Measurements from ENCODE around the gene AGO4.
"Not testable (repeated sequence)": the region's sequence is repeated elsewhere in the genome, so short reads cannot be mapped to it uniquely, and the experiment has no call there.

Gene AGO4

DNA sequence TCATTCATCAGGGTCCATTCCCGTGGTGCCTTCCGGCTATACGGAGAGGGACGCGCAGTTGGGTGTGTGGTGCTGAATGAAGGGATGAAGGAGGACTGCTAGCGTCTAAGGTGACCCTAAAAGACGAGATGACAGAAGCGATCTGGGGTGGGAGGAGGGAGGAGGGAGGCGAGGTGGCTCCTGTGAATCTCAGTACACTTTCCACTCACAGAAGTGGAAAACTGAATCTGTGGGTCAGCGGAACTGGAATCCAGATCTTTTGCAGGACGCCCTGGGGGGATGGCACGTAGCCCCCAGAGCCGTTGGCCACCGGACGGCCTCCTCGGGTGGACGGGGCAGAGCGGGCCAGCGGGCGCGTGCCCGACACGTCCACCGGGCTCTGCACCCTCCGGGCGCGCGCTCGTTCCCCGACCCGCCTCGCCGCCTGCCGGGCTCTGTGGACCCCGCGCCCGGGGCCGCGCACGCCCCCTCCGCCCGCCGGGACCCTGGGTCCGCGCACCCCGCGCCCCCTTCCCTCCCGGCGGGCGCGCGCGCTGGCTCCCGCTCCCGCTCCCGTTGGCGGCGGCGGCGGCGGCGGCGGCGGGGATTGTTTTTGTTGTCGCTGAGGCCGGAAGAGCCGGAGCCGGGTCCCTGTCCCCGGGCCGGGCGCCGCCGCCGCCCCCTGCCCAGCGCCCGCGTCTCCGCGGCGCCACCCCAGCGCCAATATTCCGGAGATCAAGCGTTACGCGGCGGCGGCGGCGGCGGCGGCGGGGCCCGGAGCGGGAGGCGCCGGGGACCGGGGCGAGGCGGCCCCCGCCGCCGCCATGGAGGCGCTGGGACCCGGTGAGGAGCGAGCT lies at the start of gene AGO4:
Gene AGO4, plus strand, starts transcription at position 403 of the 836 bp plus-strand sequence. Its CDS starts 401 bp downstream, at position 804.
- no peak for DNase-seq

DNA sequence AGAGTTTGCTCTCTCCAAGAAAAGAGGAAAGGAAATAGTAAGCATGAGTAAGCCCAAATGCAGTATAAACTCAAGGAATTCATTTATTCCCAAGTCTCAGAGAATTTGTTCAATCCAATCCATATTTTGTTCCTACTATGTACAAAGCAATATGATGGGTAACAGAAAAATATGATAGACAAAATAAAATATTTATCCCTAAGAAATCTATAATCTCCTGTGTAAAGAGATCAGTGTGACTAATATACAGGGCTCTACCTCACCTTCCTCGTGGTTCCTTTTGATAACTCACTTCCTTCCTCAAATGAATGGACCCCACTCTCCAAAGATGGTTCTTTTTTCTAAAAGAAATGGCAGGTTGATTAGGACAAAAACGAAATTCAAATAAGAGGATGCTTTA lies 45.7 kb upstream of the AGO4 start:
- DNase-seq, result no peak

DNA sequence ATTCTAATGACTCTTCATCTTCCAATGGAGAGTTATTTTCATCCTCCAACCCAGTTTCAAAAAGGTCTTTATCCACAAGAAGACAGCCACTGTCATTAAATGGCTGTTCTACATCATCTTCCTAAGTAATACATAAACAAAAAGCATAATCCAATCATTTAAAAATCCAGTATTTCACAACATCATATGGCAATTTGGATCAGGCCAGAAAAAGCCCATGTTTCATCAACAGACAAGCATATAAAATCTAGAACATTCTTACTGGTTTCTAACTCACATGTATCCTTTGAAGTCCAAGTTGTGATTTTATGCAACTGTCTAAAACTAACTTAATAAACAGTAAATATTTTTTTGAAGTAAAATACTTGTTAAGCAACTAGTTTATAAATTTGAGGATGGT lies 44.6 kb upstream of the AGO4 start:
- no peak for DNase-seq

DNA sequence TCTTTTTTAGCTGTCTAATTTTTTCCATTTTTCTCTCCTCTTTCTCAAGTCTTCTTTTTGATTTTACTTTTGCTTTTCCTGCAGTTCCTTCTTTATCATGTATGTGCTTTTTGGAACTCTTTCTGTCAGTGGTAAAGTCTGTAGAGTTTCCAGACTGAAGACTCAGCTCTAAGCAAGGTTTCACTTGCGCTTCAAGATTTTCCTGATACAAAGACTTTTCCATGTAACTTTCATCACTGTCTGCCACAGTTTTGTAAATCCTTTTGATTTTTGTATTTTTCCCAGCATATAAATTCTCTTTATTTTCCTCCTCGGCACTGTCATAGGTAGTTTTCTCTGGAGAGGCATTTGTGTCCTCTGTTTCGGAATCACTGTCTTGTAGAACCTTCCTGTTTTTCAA lies 43.5 kb upstream of the AGO4 start:
- no peak for DNase-seq

DNA sequence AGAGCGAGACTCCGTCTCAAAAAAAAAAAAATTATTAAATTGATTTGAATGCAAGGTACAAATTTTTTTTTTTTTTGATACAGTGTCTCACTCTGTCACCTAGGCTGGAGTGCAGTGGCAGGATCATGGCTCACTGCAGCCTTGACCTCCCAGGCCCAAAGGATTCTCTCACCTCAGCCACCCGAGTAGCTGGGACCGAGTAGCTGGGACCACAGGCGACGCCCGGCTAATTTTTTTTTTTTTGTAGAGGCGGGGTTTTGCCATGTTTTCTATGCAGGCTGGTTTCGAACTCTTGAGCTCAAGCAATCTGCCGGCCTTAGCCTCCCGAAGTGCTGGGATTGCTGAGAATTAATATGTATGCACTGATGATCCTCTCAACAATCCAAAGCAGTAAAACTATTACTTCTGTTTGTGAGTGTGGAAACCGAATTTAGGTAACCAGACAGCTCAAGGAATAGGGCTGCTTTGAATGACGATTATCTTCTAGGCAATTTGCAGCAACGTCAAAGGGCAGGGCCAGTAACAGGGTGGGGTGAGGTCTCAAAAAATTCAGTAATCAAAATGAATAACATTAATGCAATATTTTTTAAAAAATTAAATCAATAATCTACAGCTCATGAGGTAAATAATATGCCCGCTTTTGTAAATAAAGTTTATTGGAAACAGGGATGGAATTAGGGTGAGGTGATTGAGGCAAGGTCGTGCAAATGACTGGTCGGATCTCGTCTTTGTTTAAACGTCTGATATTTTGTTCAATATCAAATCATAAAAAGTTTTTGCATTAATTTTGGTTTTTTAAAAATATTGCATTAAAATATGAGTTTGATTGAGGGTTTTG lies 39.2 kb upstream of the AGO4 start:
- no peak for DNase-seq

DNA sequence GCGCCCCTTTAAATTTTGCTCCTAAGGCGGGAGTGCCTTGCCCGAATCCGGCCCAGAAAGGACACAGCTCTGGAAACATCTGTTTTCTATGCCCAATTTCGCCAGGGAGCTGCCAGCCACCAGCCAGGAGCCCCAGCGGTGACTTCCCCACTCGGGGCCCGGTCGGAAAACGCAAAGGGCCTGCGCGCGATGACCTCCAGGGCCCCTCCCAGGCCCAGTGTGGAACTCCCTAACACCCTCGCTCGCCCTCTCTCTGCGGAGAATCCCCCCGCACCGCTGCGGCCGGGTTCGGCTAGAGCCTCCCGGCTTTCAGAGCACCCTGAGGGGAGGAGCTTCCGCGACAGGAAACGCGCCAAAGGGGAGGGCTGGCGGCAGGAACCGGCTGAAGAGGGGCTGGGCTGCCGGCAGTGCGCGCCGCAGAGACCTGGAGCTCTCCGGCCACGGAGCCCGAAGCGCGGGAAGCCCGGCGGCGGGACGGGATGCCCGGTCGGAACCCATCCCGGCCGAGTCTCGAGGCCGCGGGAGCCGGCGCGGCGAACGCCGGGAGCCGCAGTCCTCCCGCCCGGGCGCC lies 38.5 kb upstream of the AGO4 start:
- peak; percentile 42 for DNase-seq

DNA sequence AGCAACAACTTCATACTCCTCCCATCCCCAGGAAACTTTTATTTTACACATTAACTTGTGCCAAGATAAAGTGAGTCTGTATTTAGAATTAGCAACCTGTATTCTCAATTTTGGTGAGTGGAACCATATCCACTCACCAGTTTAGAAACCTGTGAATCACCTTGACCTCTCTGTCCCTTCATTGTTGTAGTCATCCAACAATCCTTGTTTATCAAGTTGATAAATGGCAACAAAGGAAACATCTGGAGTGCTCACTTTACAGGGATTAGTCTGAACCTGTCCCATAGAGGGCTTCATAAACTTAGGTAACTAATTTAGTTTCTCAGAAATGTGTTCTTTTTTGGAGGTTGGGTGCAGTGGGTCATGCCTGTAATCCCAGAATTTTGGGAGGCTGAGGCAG lies 34.1 kb upstream of the AGO4 start:
- DNase-seq, result no peak

DNA sequence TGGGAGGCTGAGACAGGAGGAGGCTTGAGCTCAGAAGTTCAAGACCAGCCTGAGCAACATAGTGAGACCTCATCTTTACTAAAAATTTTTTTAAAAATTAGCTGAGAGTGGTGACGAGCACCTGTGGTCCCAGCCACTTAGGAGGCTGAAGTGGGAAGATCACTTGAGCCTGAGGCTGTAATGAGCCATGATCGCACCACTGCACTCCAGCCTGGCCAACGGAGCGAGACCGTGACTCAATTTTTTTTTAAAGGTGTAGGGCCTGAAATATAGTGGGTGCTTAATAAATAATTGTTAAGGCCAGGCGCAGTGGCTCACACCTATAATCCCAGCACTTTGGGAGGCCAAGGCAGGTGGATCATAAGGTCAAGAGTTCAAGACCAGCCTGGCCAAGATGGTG lies 31.6 kb upstream of the AGO4 start:
- not testable (repeated sequence) for DNase-seq

DNA sequence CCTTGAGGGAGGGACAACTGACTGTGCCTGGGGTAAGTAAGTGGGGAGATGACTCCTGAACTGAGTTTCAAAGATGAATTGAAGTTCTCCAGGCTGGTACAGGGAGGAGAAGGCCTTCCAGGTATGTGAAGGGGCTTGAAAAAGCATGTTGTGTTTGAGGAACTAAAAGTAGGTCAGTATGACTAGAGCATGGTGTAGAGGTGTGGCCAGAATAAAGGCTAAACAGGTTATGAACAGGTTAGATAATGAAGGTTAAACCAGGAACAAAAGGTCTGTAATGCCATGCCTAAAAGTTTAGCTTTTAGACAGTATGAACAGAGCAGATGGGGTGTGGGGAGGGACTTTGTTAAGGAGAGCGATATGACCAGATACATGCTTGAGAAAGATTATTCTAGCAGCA lies 30.7 kb upstream of the AGO4 start:
- no peak for DNase-seq

DNA sequence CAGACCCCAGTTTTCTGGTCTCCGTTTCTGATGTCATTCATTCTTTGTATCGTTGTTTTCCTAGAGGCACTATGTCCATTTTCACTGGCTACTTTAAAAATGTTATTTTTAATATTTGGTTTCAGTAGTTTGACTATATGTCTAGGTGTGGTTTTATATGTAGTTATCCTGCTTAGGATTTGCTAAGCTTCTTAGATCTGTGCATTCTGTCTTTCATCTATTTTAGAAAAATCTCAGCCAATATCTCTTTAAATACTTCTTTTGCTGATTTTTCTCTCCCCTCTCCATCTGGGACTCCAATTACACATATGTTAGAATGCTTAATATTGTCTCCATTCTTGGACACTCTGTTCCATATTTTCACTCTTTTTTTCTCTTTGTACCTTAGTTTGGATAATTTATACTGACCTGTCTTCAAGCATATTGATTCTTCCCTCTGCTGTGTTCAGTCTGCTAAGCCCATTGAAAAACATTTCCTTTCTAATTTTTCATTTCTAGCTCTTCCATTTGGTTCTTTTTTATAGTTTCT lies 24.7 kb upstream of the AGO4 start:
- DNase-seq, result no peak

DNA sequence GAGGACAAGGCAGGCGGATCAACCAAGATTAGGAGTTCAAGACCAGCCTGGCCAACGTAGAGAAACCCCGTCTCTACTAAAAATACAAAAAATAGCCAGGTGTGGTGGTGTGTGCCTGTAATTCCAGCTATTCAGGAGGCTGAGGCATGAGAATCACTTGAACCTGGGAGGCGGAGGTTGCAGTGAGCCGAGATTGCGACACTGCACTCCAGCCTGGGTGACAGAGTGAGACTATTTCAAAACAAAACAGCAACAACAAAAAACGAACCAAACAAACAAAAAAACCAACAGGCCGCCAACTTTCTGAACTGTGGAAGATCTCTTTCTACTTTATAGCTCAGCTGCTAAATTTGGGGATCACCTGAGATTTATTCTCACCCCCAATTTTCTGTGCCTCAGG lies 23.5 kb upstream of the AGO4 start:
- not testable (repeated sequence) for DNase-seq

DNA sequence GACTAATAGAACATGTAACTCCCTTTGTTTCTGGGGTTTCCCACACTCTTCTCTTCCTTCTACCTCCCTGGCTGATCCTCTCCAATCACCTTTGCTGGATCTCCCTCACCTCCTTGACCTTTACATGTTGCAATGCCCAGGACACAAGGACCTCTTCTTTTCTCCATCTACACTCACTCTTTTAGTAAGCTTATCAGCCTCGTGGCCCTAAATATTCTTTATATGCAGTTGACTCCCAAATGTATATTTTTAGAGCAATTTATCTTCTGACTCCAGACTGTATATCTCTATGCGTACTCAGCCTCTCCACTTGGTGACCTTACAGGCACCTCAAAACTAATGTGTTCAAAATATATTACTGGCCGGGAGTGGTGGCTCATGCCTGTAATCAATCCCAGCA lies 19.7 kb upstream of the AGO4 start:
- DNase-seq, result no peak

DNA sequence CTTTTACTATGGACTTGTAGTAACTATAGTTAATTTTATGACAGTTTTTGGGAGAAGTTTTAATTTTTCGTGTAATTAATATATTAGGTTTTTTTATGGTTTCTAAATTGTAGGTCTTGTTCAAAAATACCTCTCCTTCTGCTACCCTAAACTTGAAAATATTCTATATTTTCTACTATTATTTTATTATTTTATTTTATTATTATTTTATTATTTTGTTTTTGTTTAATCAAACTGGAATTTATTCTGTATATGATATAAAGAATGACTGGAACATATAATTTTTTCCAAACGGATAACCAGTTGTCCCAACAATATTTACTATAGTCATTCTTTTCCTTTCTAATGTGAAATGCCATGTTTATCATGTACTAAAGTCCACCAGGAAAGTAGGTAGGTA lies 17.1 kb upstream of the AGO4 start:
- no peak for DNase-seq

DNA sequence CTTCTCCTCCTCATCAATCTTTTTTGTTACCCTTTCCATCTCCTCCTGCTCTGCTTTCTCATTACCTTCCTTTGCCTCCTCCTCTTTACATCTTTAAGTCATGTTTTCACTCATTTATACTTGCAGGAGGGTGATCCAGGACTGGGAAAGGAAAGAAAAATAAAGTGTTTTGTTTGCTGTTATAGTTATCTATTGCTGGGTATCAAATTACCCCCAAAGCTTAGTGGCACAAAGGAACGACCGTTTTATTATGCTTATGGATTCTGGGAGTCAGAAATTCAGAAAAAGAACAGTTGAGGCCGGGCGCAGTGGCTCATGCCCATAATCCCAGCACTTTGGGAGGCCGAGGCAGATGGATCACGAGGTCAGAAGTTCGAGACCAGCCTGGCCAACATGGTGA lies 12.5 kb upstream of the AGO4 start:
- DNase-seq, result no peak

DNA sequence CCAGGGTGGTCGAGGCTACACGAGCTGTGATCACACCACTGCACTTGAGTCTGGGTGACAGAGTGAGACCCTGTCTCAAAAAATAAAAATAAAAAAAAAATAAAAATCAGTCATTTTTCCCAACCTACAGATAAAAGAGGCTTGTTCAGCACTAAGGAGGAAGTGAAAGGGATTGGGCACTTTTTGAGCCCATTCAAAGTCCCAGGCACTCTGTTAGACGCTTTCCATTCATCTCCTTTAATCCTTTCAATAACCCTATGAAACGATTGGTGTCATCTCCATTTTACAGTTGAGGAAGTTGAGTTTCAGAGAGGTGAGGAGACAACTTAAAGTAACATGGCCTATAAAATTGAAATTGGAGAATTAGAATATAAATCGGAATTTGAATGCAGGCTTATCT lies 10.4 kb upstream of the AGO4 start:
- DNase-seq, result no peak

DNA sequence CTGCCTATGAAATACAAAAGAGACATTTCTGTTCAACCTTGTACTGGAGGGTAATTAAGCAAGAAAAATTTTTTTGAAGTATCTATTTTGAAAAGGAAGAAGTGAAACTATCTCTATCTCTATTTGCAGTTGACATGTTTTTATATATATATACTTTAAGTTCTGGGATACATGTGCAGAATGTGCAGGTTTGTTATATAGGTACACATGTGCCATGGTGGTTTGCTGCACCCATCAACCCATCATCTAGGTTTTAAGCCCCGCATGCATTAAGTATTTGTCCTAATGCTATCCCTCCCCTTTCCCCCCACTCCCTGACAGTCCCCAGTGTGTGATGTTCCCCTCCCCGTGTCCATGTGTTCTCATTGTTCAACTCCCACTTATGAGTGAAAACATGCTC lies 9.8 kb upstream of the AGO4 start:
- not testable (repeated sequence) for DNase-seq

DNA sequence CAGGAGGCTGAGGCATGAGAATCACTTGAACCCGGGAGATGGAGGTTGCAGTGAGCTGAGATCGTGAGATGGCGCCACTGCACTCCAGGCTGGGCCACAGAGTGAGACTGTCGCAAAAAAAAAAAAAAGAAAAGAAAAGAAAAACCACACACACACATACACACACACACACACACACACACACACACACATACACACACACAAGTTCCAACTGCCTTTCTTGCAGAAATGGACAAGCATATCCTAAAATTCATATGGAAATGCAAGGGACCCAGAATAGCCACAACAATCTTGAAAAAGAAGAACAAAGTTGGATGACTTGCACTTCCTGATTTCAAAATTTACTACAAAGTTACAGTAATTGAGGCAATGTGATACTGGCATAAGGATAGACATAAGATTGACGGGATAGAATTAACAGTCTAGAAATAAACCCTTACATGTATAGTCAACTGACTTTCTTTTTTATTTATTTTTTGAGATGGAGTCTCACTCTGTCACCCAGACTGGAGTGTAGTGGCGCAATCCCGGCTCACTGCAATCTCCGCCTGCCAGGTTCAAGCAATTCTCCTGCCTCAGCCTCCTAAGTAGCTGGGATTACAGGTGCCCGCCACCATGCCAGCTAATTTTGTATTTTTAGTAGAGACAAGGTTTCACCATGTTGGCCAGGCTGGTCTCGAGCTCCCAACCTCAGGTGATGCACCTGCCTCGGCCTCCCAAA lies 7.5 kb upstream of the AGO4 start:
- not testable (repeated sequence) for DNase-seq

DNA sequence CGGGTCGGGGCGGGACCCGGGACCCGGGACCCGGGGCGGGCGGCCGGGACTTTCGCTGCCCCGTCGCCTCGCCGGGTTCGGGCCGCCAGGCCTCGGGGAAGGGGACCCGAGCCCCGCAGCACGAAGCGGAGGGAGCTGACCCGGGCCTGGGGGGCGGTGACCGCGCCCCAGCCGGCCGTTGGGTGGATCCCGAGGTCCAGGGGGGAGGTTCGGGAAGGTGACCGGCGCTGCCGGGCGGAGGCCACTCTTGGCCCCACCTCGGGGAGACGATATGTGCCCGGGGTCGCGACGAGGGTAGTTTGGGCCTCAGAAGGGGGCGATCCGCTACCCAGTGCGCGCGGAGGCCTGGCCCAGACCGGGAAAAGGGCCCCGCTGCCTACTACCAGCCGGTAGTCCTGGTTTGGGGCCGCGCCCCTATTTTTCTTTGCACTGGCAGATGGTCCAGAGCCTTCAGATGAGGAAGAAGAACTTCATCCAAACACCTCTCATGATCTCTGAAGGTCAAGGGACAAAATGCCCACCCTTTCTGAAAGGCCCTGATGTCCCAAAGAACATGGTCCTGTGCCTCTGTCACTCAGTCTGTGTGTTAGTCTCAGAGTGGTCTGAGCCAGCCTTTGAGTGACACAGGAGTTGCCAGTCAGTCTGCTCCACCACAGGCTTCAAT lies 766 bp downstream of the AGO4 start:
- no peak for DNase-seq

DNA sequence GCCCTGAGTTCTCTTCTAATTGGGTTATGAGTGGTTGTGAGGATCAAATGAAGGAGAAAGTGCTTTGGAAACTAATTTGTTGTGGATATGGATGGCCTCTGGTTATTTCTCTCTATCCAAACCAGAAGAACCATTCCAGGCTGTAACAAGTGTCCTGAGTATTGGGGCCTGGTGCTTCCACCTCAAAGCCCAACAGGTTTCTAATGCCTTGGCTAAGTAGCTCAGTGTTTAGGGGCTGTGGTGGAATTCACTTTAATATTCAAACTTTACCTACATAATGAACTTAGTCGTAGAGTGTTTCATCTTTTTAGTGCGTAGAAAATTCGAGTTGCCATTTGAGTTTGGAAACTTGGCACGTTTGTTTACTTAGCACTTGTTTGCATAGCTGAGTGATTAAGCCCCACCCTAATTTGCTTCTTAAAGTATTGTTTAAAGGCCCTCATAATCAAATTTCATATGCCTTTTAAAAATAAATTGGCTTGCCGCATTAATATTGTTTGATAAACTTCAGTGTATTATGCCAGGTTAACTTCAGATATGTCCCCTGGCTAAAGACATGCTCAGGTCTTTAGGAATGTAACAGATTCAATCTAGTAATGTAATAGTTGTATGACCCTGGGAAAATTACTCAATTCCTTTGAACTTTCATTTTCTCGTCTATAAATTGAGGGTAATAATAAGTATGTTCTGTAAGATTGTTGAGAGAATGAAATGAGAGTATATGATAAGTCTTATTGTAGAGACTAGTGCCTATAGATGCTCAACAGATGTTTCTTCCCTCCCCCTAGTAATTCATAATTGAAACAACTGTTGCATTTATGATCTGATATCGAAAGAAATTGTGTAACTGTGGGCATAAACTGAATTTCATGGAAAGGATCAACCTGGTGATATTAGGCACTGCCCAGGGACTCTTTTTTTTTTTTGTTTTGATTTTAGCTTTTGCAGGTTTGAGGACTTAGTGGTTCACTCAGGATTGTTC lies 1.6 kb downstream of the AGO4 start:
- no peak for DNase-seq

DNA sequence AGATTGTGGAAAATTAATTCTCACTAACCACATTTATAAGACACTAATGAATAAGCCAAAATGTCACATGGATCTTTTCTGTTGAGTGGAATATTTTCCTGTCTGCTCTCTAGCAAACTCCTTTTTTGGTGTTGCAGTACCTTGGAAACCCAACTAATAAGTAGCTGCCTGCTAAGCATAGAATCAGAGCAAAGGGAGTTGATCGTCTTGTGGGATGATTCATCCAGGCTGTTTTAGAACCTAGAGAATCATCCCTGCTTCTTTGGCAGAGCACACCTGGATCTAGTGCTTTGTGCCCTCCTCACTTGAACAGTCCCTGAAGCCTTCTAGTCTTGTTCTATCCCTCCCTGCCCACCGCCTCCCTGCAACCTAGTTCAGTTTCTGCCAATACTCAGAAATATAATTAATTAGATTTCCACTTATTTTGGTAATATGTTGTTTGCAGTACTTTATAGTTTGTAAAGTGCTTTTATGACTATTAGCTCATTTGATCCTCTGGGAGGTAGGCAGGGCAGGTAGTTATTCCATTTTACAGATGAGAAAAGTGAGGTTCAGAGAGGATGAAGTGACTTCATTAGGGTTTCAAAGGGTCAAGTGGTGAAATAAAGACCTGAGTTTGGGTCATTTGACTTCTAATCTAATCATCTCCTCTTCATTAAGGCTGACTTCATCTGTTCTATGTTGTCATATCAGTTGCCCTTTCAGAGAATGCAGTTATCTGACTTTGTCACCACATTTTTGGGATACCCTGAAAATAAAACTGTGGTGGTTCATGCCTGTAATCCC lies 2.5 kb downstream of the AGO4 start:
- DNase-seq, result no peak

Data from amniotic stem cell (primary cell).